PFSK-1 (cell line): Measurements from ENCODE around the gene SLC9A9.

Experiments
- FOXP2 ChIP-seq: optimal IDR thresholded peaks from 2 replicates; pipeline ENCODE3; 2011; ENCODE audit warnings: borderline replicate concordance, control low read depth, inconsistent platforms; ENCODE audit not compliant: insufficient read depth; ENCODE audit errors: extremely low read length, extremely low read depth
- POLR2AphosphoS5 ChIP-seq: IDR thresholded peaks from 2 replicates; pipeline ENCODE4 v1.6.1; 2012; ENCODE audit warnings: low read depth, mild to moderate bottlenecking, control low read depth, low read length, moderate library complexity
- SIN3A ChIP-seq: IDR thresholded peaks from 2 replicates; pipeline ENCODE4 v1.6.1; 2012; ENCODE audit warnings: mild to moderate bottlenecking, low read length, moderate library complexity, borderline replicate concordance; ENCODE audit not compliant: insufficient read depth
- TAF1 ChIP-seq: IDR thresholded peaks from 2 replicates; pipeline ENCODE4 v1.6.1; 2012; ENCODE audit warnings: low read length, control low read depth, borderline replicate concordance; ENCODE audit not compliant: insufficient read depth
- TF ChIP-seq, protein P1 (sequence below), 2 experiments: IDR thresholded peaks; 2 replicates each; pipeline versions ENCODE4 v1.6.1 to v1.8.0; 2011 to 2012; ENCODE audit warnings: low read depth in 2 of 2, low read length in 2 of 2, control low read depth in 1 of 2, inconsistent platforms in 1 of 2, mild to moderate bottlenecking in 1 of 2, moderate library complexity in 1 of 2; ENCODE audit not compliant: insufficient read depth in 1 of 2

Gene SLC9A9

DNA sequence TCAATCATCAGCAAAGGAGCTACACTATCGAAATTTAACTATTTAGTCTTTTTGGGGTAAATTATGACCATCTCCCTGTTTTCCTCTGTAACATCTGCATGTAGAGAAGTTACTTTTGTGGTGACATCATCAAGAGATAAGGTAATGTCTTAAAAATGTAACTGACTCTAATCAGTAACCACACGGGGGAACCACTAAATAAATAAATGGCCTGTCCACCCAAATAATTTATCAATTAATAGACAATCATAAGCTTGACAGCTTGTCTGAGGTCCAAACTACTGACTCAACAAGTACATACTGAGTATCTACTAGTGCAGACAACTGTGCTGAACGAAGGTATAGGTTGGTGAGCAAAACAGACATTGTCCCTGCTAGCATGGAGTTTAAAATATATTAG, 219.3 kb downstream of the SLC9A9 start:
- TF ChIP-seq SIN3A (no peak), TAF1 (no peak), FOXP2 (no peak), POLR2AphosphoS5 (no peak)
- TF ChIP-seq, protein P1, sequence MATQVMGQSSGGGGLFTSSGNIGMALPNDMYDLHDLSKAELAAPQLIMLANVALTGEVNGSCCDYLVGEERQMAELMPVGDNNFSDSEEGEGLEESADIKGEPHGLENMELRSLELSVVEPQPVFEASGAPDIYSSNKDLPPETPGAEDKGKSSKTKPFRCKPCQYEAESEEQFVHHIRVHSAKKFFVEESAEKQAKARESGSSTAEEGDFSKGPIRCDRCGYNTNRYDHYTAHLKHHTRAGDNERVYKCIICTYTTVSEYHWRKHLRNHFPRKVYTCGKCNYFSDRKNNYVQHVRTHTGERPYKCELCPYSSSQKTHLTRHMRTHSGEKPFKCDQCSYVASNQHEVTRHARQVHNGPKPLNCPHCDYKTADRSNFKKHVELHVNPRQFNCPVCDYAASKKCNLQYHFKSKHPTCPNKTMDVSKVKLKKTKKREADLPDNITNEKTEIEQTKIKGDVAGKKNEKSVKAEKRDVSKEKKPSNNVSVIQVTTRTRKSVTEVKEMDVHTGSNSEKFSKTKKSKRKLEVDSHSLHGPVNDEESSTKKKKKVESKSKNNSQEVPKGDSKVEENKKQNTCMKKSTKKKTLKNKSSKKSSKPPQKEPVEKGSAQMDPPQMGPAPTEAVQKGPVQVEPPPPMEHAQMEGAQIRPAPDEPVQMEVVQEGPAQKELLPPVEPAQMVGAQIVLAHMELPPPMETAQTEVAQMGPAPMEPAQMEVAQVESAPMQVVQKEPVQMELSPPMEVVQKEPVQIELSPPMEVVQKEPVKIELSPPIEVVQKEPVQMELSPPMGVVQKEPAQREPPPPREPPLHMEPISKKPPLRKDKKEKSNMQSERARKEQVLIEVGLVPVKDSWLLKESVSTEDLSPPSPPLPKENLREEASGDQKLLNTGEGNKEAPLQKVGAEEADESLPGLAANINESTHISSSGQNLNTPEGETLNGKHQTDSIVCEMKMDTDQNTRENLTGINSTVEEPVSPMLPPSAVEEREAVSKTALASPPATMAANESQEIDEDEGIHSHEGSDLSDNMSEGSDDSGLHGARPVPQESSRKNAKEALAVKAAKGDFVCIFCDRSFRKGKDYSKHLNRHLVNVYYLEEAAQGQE (IDR thresholded peaks at IDR 0.05; ENCODE audit: insufficient read depth in 1 of 2, low read depth in 2 of 2, low read length in 2 of 2) = no peak

DNA sequence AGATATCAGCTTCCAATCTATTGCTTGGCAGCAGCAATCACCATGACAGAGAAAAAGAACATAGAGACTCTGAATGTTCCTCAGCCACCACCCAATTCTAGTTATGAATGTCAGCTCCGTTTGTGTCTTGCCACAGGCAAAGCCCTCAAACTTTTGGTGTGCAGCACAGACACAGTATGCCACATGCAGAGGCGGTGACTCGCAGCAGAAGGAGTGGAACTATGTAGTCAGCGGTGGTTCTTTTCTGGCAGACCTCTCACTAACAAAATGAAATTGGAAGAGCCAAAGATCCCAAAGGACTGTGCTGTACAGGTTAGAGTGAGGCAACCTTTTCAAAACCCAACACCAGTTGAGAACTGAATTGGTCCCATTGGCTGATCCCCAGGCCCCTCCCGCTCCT, 220.9 kb downstream of the SLC9A9 start:
- TF ChIP-seq POLR2AphosphoS5 (no peak), FOXP2 (no peak), SIN3A (no peak), TAF1 (no peak)
- TF ChIP-seq, protein P1 (IDR thresholded peaks at IDR 0.05; ENCODE audit: insufficient read depth in 1 of 2, low read depth in 2 of 2, low read length in 2 of 2) = no peak

DNA sequence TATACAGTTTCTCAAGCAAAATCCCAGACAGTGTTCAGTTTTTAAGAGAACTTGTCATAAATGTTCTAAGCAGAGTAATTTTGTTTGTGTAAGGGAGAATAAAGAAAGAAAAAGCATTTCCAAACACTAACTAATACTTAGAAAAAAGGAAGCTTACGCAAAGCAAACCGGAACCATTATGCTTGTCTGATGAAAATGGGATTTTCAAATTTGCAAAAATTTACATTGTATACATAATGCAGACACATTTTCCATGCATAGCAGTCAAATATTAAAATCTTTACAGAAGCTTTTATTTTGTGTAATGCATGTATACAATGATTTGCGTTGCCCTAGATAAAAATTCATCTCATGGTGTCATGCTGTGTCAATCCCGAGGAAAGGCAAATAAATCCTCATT, 229.0 kb downstream of the SLC9A9 start:
- TF ChIP-seq FOXP2 = no peak
- no peak for TF ChIP-seq SIN3A
- no peak for TF ChIP-seq TAF1
- TF ChIP-seq POLR2AphosphoS5 = no peak
- TF ChIP-seq, protein P1 (IDR thresholded peaks at IDR 0.05; ENCODE audit: insufficient read depth in 1 of 2, low read depth in 2 of 2, low read length in 2 of 2) = no peak

DNA sequence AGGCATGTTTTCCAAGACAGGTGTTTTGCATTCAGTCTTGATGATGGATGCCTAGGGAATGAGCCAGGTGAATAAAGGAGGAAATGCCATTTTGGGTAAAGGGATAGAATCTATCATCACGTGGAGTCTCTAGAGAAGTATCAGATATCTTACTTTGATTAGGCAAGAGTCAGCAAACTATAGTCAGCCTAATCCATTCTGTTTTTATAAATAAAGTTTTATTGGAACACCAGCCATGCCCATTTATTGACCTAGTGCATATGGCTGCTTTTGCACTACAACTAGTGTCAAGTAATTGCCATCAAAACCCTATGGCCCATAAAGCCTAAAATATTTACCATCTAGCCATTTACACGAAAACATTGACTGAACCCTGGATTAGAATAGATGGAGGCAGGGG, 231.2 kb downstream of the SLC9A9 start:
- TF ChIP-seq, protein P1 (IDR thresholded peaks at IDR 0.05; ENCODE audit: insufficient read depth in 1 of 2, low read depth in 2 of 2, low read length in 2 of 2) = no peak

DNA sequence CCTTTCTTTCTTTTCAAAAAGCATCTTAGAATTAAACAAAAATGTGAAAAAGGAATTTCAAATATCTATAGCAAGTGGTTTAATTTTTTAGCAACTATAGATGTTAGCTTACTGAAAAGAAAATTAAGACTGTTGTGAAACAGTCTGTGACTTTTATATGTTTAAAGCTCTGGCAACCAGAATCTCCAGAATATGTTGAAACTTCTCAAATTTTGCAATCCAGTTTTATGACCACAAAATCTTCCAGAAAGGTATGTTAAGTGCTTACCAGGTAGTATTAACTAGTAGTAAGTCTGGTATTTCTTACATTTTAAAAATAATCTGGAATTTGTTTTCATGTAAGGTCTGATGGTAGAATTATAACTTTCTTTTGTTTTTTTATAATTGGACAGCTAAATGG, 235.0 kb downstream of the SLC9A9 start:
- TF ChIP-seq FOXP2 (no peak), POLR2AphosphoS5 (no peak), TAF1 (no peak), SIN3A (no peak)
- TF ChIP-seq, protein P1 (IDR thresholded peaks at IDR 0.05; ENCODE audit: insufficient read depth in 1 of 2, low read depth in 2 of 2, low read length in 2 of 2) = no peak
